ENCODE measurements around the gene SCNN1G. TPM values are rescaled to one million over a fixed set of nuclear protein-coding genes. Genes with fewer than 3 reads are reported as not detected.

Gene SCNN1G
- total and polyA plus RNA-seq, 2 of the 13 experiments (the other 11 are each of a cell fraction or from before 2014, with no cell fraction given) = not detected

DNA sequence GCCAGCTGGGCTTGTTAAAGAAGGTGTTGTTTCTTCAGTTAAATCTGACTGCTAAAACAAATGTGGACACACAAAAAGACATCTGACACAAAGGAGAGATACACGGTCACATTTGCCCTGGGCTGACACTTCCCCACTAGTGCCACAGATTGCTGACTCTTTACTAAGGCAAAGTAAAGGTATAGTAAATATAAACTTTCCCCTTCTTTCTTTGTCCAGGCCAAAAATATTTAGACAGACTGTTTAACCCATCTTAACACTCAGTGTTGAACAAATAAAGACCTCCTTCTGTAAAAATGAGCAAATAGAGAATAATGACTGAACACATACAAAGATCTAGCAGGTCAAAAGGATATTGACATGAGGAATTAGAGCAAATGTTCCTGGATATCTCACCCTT is 58.4 kb downstream of the SCNN1G start (continued):
- TF ChIP-seq, protein P1, sequence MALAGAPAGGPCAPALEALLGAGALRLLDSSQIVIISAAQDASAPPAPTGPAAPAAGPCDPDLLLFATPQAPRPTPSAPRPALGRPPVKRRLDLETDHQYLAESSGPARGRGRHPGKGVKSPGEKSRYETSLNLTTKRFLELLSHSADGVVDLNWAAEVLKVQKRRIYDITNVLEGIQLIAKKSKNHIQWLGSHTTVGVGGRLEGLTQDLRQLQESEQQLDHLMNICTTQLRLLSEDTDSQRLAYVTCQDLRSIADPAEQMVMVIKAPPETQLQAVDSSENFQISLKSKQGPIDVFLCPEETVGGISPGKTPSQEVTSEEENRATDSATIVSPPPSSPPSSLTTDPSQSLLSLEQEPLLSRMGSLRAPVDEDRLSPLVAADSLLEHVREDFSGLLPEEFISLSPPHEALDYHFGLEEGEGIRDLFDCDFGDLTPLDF (CRISPR knock-in tag; IDR thresholded peaks at IDR 0.05) = no peak
- TF ChIP-seq ZNF484 (CRISPR knock-in tag; IDR thresholded peaks at IDR 0.05; ENCODE audit: borderline replicate concordance, low read depth) = no peak
- TF ChIP-seq, protein P2, sequence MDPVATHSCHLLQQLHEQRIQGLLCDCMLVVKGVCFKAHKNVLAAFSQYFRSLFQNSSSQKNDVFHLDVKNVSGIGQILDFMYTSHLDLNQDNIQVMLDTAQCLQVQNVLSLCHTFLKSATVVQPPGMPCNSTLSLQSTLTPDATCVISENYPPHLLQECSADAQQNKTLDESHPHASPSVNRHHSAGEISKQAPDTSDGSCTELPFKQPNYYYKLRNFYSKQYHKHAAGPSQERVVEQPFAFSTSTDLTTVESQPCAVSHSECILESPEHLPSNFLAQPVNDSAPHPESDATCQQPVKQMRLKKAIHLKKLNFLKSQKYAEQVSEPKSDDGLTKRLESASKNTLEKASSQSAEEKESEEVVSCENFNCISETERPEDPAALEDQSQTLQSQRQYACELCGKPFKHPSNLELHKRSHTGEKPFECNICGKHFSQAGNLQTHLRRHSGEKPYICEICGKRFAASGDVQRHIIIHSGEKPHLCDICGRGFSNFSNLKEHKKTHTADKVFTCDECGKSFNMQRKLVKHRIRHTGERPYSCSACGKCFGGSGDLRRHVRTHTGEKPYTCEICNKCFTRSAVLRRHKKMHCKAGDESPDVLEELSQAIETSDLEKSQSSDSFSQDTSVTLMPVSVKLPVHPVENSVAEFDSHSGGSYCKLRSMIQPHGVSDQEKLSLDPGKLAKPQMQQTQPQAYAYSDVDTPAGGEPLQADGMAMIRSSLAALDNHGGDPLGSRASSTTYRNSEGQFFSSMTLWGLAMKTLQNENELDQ (CRISPR knock-in tag; IDR thresholded peaks at IDR 0.05; ENCODE audit: borderline replicate concordance) = no peak
- TF ChIP-seq, protein P3, sequence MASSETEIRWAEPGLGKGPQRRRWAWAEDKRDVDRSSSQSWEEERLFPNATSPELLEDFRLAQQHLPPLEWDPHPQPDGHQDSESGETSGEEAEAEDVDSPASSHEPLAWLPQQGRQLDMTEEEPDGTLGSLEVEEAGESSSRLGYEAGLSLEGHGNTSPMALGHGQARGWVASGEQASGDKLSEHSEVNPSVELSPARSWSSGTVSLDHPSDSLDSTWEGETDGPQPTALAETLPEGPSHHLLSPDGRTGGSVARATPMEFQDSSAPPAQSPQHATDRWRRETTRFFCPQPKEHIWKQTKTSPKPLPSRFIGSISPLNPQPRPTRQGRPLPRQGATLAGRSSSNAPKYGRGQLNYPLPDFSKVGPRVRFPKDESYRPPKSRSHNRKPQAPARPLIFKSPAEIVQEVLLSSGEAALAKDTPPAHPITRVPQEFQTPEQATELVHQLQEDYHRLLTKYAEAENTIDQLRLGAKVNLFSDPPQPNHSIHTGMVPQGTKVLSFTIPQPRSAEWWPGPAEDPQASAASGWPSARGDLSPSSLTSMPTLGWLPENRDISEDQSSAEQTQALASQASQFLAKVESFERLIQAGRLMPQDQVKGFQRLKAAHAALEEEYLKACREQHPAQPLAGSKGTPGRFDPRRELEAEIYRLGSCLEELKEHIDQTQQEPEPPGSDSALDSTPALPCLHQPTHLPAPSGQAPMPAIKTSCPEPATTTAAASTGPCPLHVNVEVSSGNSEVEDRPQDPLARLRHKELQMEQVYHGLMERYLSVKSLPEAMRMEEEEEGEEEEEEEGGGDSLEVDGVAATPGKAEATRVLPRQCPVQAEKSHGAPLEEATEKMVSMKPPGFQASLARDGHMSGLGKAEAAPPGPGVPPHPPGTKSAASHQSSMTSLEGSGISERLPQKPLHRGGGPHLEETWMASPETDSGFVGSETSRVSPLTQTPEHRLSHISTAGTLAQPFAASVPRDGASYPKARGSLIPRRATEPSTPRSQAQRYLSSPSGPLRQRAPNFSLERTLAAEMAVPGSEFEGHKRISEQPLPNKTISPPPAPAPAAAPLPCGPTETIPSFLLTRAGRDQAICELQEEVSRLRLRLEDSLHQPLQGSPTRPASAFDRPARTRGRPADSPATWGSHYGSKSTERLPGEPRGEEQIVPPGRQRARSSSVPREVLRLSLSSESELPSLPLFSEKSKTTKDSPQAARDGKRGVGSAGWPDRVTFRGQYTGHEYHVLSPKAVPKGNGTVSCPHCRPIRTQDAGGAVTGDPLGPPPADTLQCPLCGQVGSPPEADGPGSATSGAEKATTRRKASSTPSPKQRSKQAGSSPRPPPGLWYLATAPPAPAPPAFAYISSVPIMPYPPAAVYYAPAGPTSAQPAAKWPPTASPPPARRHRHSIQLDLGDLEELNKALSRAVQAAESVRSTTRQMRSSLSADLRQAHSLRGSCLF (CRISPR knock-in tag; IDR thresholded peaks at IDR 0.05; ENCODE audit: borderline replicate concordance) = no peak

All from HepG2 (cell line).